HG02852 (cell line): Measurements from ENCODE around the gene LIMA1.
"Not testable (repeated sequence)": the region's sequence is repeated elsewhere in the genome, so short reads cannot be mapped to it uniquely, and the experiment has no call there.

Experiments used
- ATAC-seq: cut with Tn5 transposase; IDR thresholded peaks from one replicate; pipeline ENCODE4 v1.9.1; 2021; ENCODE audit warnings: mild to moderate bottlenecking, moderate library complexity; ENCODE audit not compliant: unreplicated experiment

LIMA1 gene

GRCh38 chr12:50188875-50189575 lies 94.3 kb downstream of the LIMA1 start:
- ATAC-seq, result no peak

GRCh38 chr12:50188241-50188781 lies 95.0 kb downstream of the LIMA1 start:
- ATAC-seq, result no peak

GRCh38 chr12:50187084-50187900 lies 96.0 kb downstream of the LIMA1 start:
- ATAC-seq, result peak; percentile 75

DNA sequence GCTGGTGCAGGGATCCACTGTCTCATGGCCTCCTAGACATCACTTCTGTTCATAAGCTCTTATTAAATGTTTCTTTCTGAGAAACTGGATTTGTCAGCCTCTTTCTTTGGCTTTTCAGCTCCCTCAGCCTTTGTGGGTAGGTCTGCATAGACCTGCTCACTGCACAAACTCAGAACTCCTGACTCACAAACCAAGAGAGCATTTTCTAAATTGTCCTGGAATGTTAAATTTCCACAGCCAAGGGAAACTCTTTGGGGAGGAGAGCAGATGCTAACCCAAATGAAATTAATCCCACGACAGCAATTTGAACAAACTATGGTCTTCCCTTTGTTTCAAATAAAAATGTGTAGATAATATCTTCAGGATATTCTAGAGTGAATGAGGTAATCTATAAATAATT lies 96.6 kb downstream of the LIMA1 start:
- no peak for ATAC-seq

DNA sequence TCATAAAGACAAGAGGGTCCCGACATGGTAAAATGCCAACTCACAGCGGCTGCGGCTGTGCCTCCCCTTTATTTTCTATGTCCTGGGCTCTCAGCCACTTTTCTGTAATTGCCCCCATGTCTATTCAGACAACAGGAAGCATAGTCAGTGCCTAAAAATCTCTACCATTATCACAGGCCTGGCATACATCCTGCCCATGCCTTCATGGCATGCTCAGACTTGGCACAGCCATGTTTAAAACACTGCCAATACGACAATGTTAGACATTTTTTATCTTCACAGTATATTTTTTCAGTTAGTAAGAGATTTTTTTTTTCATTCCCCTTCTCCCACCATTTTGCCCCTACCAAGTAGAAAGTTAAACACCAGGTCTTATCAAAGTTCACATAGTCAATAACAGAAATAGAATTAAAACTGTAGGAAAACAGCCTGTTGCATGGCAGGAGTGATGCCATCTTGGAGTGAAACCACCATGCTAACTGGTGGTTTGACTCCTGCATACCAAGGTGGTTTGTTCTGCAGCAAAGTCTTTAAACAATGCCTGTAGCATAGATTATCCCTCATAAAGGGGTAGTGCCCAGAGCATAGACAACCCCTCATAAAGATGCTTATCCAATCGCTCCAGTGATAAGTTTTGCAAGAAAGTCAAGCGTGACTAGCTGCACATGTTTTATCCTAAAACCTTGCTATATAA lies 97.2 kb downstream of the LIMA1 start:
- no peak for ATAC-seq

GRCh38 chr12:50185301-50185895 lies 97.9 kb downstream of the LIMA1 start:
- ATAC-seq, result no peak

GRCh38 chr12:50184261-50184660 lies 99.1 kb downstream of the LIMA1 start:
- ATAC-seq, result no peak

GRCh38 chr12:50182461-50182860 lies 100.9 kb downstream of the LIMA1 start:
- ATAC-seq, result no peak

DNA sequence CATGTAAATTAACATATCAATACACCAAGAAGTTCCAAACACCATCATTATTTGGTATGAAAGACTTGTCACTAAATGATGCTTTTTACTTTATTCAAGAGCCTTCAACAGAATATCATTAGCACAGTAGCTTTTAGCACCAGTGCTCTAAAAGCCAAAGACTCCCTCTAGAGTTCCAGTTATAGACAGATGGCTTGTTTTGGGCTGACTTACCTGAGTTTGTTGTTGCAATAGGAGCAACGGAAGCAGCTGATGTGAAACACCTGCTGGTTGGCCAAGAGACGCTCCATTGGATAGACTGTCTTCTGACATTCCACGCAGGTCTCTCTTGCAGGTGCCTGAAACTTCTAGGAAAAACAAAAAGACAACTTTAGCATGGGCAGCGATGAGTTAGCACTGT lies 101.6 kb downstream of the LIMA1 start:
- ATAC-seq, result no peak

GRCh38 chr12:50175716-50176026 lies 107.6 kb downstream of the LIMA1 start:
- ATAC-seq, result no peak

- no peak for ATAC-seq
Measured at GRCh38 chr12:50174971-50175715, 108.2 kb downstream of the LIMA1 start.

GRCh38 chr12:50167049-50167828 lies 116.1 kb downstream of the LIMA1 start, which contains the start of gene CERS5:
CERS5 (minus strand) TSS chr12:50167369; CDS start chr12:50167297, 72 bp downstream.
- peak; percentile 97 for ATAC-seq

DNA sequence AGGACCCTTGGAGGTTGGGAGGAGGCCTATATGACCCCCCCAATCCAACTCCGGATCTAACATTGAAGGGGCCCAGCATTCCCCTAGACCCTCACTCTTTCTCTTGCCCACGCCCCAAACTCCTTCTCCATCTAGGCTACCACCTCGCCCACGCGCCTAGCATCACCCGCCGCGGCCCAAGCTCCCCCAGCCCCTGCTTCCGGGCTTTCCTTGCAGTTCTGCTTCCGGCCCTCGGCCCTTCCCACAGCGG lies 116.6 kb downstream of the LIMA1 start:
- peak; percentile 39 for ATAC-seq

GRCh38 chr12:50164963-50165362 lies 118.4 kb downstream of the LIMA1 start:
- ATAC-seq, result no peak

DNA sequence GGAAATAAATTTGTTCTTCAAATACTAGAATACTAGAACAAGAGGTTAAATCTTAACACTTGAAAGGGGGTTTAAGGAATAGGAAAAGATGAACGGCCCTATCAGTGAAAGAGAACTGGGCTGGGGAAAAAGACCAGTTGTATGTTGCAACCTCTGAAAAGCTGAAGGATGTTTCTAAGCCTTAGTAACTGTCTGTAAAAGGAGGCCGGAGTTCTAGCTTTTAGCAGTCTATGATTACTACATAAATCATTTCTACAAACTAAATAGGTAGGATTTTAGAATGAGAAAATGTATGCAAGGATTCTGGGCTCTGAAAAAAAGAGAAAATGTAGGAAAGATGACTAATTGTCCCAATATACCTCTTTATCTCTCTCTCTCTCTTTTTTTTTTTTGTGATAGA lies 121.1 kb downstream of the LIMA1 start:
- no peak for ATAC-seq

DNA sequence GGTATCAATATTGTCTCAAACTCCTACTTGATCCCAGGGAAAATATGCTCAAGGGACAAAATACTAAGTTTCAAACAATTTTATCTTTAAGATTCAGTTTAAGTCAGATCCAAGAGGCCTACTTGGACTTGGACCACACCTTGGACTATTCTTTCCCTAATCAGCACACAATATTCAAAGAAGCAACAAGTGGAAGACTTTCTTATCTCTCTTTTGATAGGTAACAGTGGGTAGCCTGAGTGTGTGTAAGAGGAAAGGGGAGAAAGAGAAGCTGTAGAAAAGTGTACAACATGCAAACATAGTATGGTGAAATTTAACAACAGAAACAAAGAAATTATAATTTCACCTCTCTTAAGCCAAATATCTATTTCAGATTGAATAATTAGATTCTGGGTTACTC lies 122.7 kb downstream of the LIMA1 start:
- ATAC-seq, result no peak

DNA sequence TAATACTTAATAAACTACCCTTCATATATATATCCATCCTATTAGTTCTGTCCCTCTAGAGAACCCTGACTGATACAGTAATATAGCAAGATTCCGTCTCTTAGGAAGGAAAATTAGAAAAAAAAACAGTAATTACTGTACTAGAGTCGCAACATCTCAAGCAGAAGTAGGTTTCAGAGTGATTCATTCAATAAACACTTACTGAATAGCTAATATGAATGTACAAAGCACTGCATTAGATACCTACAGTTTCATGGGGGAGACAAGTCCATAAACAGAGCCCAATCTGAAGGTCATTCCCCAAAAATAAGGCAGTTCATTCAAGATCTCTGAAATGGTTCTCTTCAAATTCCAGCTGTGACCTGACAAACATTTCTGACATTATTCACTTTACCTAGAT lies 126.1 kb downstream of the LIMA1 start:
- no peak for ATAC-seq

- ATAC-seq, result no peak
Measured at GRCh38 chr12:50156641-50157040, 126.7 kb downstream of the LIMA1 start.

- not testable (repeated sequence) for ATAC-seq
Measured at GRCh38 chr12:50154947-50155346, 128.4 kb downstream of the LIMA1 start.
